ENCODE results near the gene TMEM218.
"Not testable (repeated sequence)": the region's sequence is repeated elsewhere in the genome, so short reads cannot be mapped to it uniquely, and the experiment has no call there.

Gene TMEM218

DNA sequence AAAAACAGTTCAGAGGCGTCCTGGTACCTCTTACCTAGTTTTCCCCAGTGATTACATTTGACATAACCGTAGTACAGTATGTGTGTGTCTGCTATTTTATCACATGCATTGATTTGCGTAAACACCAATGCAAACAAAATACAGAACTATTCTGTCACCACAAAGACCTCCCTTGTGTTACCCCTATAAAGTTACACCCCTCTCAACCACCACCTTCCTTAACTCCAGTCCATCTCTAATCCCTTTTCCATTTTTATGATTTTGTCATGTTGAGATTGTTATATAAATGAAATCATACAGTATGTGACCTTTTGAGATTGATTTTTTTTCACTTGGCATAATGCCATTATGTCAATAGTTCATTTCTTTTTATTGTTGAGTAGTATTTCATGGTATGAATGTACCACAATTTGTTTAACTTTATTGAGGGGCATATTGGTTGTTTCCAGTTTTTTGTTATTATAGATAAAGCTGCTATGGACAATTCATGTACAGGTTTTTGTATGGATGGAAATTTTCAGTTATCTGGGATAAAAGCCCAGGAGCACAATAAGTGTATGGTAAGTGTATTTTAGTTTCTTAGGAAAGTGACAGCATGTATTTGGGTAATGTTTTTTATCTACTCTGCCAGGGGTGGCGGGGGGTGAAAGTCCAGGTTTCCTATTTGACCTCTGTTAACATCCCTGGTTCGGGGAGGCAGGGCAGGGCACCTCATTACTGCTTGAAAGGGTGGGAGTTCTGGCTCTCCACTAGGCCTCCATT, 54.3 kb downstream of the TMEM218 start:
- DNase-seq (ENCODE audit: low read depth in 1 of 2, low spot score in 1 of 2), result no peak

DNA sequence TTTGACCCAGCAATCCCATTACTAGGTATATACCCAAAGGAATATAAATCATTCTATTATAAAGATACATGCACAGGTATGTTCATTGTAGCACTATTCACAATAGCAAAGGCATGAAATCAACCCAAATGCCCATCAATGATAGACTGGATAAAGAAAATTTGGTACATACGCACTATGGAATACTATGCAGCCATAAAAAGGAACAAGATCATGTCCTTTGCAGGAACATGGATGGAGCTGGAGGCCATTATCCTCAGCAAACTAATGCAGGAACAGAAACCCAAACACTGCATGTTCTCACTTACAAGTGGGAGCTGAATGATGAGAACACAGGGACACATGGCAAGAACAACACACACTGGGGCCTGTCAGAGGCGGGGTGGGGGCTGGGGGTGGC, 55.3 kb downstream of the TMEM218 start:
- DNase-seq (ENCODE audit: low read depth in 1 of 2, low spot score in 1 of 2), result not testable (repeated sequence)

DNA sequence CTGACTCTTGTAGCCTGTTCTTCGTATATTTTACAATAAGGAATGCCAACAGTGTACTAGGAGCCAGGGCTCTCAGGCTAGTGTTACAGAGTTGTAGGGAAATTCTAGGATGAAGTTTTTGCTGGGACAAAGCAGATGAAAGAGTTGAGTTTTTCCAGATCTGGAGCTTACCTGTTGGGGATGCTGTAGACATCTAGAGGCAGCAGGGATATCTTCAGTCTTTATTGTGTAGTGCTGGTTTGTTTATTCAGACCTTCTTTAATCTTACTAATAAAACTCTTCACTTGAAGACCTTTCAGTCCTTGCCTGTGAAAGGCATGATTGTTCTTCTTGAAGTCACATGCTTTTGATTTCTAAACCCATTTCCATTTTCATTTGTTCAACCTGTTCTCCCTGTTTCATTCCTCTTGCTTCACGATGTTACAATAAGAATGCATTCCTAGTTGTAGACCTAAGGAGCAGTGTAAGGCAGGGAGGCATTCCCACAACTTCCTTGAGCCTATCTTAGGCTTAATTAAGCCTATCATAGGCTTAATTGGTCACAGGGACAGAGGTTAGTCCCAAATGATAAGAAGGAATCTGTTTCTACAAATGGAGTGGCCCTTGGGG, 56.2 kb downstream of the TMEM218 start:
- DNase-seq (ENCODE audit: low read depth in 1 of 2, low spot score in 1 of 2), result no peak

DNA sequence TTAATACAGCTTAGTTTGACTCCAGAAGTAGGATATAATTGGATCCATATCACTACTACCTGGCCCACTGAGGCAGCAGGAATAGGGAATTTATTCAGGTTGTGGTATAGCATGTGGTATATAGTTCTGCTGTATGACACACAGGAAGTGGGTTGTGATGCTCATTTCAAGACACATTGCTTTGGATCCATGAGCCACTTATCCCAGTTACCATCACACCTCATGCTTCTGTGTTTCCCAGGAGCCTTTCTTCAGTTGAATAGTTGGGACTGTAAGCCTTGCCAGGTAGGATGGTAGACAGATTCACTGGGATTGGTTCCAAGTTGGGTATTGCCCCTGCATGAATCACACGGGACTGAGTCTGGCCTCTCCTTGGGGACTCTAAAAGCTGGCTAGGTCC, 58.3 kb downstream of the TMEM218 start:
- no peak for DNase-seq (ENCODE audit: low read depth in 1 of 2, low spot score in 1 of 2)

DNA sequence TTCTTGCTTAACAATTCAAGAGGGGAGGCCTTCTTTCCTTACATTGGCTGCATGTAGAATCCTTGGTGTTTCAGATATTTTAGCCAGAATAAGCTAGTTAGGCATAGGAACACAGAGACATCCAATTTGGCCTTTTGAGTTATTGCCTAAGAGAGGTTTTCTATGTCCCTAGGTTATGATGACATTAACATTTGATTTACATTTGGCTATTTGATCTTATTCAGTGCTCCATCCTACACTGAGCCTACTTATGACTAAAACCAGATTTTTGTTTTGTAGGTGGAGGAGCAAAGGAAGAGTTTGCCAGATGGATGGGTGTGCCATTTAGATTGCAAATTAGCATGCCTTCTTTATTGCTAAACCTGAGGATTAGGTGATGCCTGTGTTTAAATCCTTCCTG, 59.4 kb downstream of the TMEM218 start:
- DNase-seq (ENCODE audit: low read depth in 1 of 2, low spot score in 1 of 2), result no peak

DNA sequence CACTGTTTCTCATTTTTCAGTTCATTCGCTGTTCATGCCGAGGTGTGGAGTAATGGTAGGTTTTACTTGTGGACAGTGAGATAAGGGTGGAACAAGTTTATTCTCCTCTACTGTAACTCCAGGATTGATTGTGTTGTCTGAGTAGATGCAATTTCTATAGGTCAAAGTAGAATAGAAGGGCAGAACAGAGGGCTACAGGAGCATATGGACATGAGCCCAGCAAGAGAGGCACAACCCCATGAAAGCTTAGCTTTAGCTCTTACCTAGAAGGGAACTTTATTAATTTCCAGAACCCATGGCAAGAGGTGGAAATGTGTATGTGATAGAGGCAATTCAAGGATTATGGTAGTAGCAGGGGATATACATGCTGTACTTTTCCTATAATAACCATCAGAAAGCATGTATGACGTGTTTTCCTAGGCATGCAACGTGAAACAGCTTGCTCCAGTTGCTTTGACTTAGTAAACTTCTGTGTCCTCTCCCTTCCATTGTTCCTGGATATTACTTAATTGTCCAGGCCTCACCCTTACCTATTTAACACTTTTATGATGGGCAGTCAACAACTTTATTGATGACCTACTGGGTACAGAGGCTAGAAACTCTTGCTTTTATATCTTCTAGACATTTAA, 62.1 kb downstream of the TMEM218 start:
- DNase-seq (ENCODE audit: low read depth in 1 of 2, low spot score in 1 of 2), result no peak

Measured in activated T-helper 1 cell treated with anti-CD3 and anti-CD28 coated beads, Interleukin-2, amount 50 U/mL, for 16 hours (primary cell).